ENCODE results near the gene CSF1. TPM values are rescaled to one million over a fixed set of nuclear protein-coding genes. Genes with fewer than 3 reads are reported as not detected.

CSF1 gene
- total and polyA plus RNA-seq, 10 donors, result 5.8 to 207 (median 78.1) TPM

GRCh38 chr1:109864930-109865612 is 45.6 kb upstream of the CSF1 start:
- no peaks in the 10 kb centered on the region for H3K27me3 ChIP-seq (replicated peaks in 1 of 7)
- intact Hi-C loops (cut with DNase I; ENCODE audit: low total_unique reads), result no loop called here
- no peak for TF ChIP-seq POLR2A (IDR thresholded peaks at IDR 0.05)
- no peak for TF ChIP-seq CTCF (IDR thresholded peaks at IDR 0.05 in 8 of 11, conservative IDR thresholded peaks at IDR 0.05 in 3 of 11)
- no peak for TF ChIP-seq POLR2AphosphoS5 (IDR thresholded peaks at IDR 0.05)
- H3K4me3 ChIP-seq, result no peak overlapping the region
- peaks cover 0 to 4% (median 0%) of the 10 kb centered on the region in 8 donors for H3K9me3 ChIP-seq
- H3K4me1 ChIP-seq, result peaks cover 0 to 19% (median 10%) of the 10 kb centered on the region in 6 donors
- peak overlapping the region in 7 of 8 donors; percentile 11 to 54 (median 36) for H3K27ac ChIP-seq
- no peaks in the 10 kb centered on the region for H3K36me3 ChIP-seq
- WGBS, 5 donors, result 71 to 82% (median 78%) methylated on average over 12 of the region's 12 CpGs
- DNase-seq, result no peak

- intact Hi-C loops (cut with DNase I; ENCODE audit: low total_unique reads), result no loop called here
- H3K4me3 ChIP-seq, result no peak overlapping the region
- no peaks in the 10 kb centered on the region for H3K27me3 ChIP-seq (replicated peaks in 1 of 7)
- H3K9me3 ChIP-seq, result peaks cover 0 to 4% (median 0%) of the 10 kb centered on the region in 8 donors
- no peaks in the 10 kb centered on the region for H3K36me3 ChIP-seq
- no peak overlapping the region for H3K27ac ChIP-seq
- H3K4me1 ChIP-seq, result peaks cover 0 to 19% (median 10%) of the 10 kb centered on the region in 6 donors
- no peak for DNase-seq
- TF ChIP-seq CTCF (IDR thresholded peaks at IDR 0.05 in 8 of 11, conservative IDR thresholded peaks at IDR 0.05 in 3 of 11) (no peak), POLR2AphosphoS5 (IDR thresholded peaks at IDR 0.05) (no peak), POLR2A (IDR thresholded peaks at IDR 0.05) (no peak)
- 90 to 98% (median 98%) methylated on average over 2 of the region's 2 CpGs for WGBS, 5 donors
These were observed 44.6 kb upstream of the CSF1 start for GRCh38 chr1:109866071-109866470.

- Histone ChIP-seq H3K4me1 (peaks cover 0 to 44% (median 23%) of the 10 kb centered on the region in 6 donors), H3K36me3 (no peaks in the 10 kb centered on the region), H3K9me3 (no peaks in the 10 kb centered on the region), H3K27ac (peak overlapping the region in 3 of 8 donors; percentile 17 to 52 (median 40)), H3K4me3 (no peak overlapping the region), H3K27me3 (replicated peaks in 1 of 7) (no peaks in the 10 kb centered on the region)
- no peak for DNase-seq
- TF ChIP-seq POLR2AphosphoS5 (IDR thresholded peaks at IDR 0.05) (no peak), CTCF (IDR thresholded peaks at IDR 0.05 in 8 of 11, conservative IDR thresholded peaks at IDR 0.05 in 3 of 11) (no peak), POLR2A (IDR thresholded peaks at IDR 0.05) (no peak)
- intact Hi-C loops (cut with DNase I; ENCODE audit: low total_unique reads), result no loop called here
- WGBS, 5 donors, result 37 to 65% (median 54%) methylated on average over 3 of the region's 3 CpGs
These were observed 37.1 kb upstream of the CSF1 start for GRCh38 chr1:109873278-109874175.

GRCh38 chr1:109874445-109874844 is 36.2 kb upstream of the CSF1 start:
- H3K27ac ChIP-seq, result no peak overlapping the region
- intact Hi-C loops (cut with DNase I; ENCODE audit: low total_unique reads), result no loop called here
- H3K4me3 ChIP-seq, result no peak overlapping the region
- no peaks in the 10 kb centered on the region for H3K9me3 ChIP-seq
- TF ChIP-seq POLR2AphosphoS5 (IDR thresholded peaks at IDR 0.05) (no peak), CTCF (IDR thresholded peaks at IDR 0.05 in 8 of 11, conservative IDR thresholded peaks at IDR 0.05 in 3 of 11) (no peak), POLR2A (IDR thresholded peaks at IDR 0.05) (no peak)
- no peak for DNase-seq
- 83 to 100% (median 91%) methylated on average over 2 of the region's 2 CpGs for WGBS, 5 donors
- H3K36me3 ChIP-seq, result no peaks in the 10 kb centered on the region
- H3K27me3 ChIP-seq (replicated peaks in 1 of 7), result no peaks in the 10 kb centered on the region
- H3K4me1 ChIP-seq, result peaks cover 0 to 44% (median 23%) of the 10 kb centered on the region in 6 donors
